ENCODE data around the gene KSR1.
"Not testable (repeated sequence)": the region's sequence is repeated elsewhere in the genome, so short reads cannot be mapped to it uniquely, and the experiment has no call there.

KSR1 gene

DNA sequence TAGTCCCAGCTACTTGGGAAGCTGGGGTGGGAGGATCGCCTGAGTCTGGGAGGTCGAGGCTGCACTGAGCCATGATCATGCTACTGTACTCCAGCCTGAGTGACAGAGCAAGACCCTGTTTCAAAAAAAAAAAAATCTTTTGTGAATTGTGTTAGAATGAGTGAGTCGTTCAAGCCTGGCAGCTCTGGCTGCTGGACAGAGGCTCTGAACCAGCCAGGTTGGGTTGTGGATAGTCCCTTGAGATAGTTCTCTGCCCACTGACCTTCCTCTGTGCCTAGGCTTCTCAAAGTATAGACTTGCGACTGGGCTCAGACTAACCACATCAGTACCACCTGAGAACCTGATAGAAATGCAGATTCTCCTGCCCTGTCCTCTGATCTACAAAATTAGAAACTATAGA lies 2.2 kb upstream of the KSR1 start:
- no peak for DNase-seq (ENCODE audit: low spot score)

DNA sequence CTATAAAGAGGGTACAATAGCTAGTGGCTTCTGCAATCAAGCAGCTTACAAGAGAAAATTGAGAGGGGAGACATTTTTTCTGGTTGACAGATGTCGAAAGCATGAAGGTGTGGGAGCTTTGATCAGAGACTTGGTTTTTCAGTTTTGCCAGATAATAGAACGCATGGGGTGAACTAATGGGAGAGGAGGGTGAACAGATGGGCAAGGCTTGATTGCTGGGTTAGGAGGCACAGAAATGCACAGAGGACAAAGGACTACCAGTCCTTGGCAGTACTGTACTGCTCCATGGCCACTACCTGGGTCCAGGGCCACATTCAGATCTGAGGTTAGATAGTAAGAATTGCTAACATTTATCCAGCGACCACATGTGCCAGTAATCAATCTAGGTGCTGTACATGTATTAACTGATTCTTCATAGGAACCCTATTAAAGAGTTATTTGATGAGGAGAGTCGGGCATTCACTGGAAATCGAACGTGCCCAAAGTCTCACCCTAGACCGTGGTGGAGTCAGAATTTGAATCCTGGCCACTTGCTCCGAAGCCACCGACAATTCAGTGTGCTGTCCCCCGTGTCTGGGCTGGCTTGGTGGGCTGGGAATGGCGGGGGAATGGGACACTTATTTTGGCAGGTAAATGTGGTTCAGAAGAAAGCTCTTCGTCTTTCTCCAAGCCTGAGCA lies 873 bp upstream of the KSR1 start:
- DNase-seq (ENCODE audit: low spot score), result no peak

- DNase-seq (ENCODE audit: low spot score), result no peak
Measured at GRCh38 chr17:27456681-27457359, 572 bp downstream of the KSR1 start.

GRCh38 chr17:27457360-27457715 lies 1.1 kb downstream of the KSR1 start:
- DNase-seq (ENCODE audit: low spot score), result no peak

DNA sequence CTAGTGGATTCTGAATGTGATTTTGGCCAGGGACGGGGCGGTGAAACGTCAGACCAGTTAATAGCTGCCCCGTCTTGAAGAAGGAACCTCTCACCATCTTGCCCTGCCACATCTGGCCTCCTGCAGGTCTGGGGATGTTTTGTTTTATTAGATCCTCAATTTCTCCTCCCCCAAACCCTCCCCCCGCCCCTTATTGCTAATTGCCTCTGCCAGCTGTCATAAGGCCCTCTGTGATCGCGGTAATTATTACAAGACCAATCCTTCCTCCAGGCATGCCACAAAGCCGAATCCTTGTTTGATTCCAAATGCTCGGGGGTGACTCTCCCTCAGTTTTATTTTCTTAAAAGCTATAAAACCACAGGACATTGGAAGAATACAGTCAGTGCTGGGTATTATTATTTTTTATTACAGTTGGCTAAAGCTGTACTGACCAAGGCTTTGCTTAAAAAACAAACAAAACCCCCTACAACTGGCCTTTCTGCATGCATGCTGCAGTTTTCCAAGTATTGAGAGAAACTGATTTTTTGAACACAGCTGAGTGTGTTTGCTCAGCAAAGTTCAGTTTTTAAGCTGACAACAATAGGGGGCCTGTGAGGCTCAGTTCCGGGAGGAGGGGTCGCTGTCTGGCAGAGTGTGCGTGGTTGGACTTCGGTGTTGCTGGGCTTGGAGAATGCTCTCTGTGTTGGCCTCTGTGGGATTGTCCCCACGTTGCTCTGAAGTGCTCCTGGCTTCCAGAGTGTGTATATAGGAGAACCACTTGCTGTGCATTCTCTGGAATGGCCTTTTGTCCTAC lies 1.7 kb downstream of the KSR1 start:
- no peak for DNase-seq (ENCODE audit: low spot score)

GRCh38 chr17:27458524-27458908 lies 2.3 kb downstream of the KSR1 start:
- no peak for DNase-seq (ENCODE audit: low spot score)

DNA sequence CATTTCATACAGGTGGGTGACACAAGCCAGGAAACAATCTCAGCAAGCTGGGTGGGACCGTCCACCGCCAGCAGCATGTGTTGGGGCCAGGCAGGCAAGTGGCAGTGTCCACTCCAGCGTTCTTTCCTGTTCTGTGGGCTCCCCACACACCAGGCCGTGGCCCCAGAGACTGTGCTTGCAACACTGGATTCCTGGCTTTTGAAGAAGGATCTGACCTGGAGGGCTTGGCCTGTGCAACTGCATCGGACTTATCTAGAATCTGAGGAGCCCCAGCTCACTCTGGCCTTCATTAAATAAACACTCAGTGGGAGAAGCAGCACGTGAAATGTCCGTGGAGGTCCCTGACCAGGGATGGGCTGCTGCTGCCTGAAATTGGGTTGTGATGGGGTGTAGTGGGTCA lies 3.2 kb downstream of the KSR1 start:
- DNase-seq (ENCODE audit: low spot score), result no peak

GRCh38 chr17:27460196-27460725 lies 4.0 kb downstream of the KSR1 start:
- no peak for DNase-seq (ENCODE audit: low spot score)

DNA sequence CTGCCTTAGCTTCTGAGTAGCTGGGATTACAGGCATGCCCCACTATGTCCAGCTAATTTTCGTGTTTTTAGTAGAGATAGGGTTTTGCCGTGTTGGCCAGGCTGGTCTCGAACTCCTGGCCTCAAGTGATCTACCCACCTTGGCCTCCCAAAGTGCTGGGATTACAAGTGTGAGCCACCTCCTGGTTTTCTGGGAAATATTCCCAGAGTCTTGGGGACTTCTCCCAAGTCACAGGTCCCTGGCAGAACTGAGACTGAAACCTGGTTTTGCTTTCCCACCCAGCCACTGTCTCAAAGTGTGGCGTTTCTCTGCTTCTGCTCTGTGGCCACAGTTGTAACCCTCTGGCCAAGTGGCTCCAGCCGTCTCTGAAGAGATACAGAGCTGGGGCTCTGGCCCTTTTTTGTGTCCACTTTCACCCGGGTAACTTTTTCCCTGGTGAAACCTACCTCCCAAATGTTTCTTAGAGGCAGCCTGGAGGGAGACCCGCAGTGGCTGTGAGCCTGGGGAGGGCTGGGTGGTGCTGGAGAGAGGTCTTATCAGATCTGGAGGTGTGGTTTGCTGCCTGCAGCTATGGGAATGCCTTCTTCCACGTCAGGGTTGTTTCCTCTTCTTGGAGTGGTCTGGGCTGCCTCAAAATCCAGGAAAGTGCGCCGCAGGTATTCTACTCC lies 5.1 kb downstream of the KSR1 start:
- DNase-seq (ENCODE audit: low spot score), result no peak

GRCh38 chr17:27462149-27462548 lies 5.9 kb downstream of the KSR1 start:
- DNase-seq (ENCODE audit: low spot score), result no peak

DNA sequence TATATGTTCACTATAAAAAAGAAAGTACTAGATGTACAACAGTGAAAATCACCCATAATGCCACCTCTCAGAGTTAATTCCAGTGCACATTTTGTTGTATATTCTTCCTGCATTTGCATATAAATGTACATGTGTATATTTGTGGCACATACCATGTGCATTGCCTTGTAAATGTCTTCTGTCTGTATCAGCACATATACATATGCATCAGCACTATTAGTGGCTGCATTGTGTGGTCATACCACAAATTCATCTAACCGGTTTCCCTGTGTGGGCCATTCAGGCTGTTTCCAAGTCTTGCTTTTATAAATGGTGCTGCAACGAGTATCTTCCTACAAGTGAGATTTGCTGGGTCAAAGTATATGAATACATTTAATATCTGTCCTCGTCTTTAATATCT lies 6.5 kb downstream of the KSR1 start:
- DNase-seq (ENCODE audit: low spot score), result no peak

- DNase-seq (ENCODE audit: low spot score), result no peak
Measured at GRCh38 chr17:27463235-27463677, 7.0 kb downstream of the KSR1 start.

DNA sequence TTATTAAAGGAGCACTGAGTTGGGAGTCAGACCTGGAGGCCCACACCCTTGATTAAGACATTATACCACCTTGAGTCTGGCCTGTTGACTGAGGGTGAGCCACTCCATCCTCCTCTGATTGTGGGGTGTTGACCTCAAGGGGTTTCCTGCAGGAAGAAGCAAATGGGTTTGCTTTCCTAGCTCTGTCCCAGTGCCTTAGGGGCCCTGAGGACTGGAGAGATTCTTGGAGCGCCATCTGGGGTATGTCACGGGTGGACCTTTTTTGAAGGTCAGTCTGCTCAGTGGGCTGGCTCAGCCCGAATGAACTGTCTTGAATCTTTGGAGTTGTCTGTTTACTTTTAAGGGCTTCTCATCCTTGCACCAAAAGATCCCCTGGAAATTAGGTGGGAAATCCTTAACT lies 7.8 kb downstream of the KSR1 start:
- not testable (repeated sequence) for DNase-seq (ENCODE audit: low spot score)

DNA sequence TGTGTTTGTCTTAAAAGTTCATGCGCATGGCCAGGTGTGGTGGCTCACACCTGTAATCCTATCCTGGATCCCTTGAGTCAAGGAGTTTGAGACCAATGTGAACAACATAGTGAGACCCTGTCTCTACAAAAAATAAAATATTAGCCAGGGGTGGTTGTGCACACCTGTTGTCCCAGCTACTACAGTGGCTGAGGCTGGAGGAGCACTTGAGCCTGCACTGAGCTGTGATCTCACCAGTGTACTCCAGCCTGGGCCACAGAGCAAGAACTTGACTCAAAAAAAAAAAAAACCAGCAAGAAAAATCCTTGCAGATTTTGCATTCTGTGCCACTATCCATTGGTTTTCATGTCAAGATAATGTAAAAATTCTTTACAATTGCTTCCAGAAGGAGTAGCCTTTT lies 8.2 kb downstream of the KSR1 start:
- no peak for DNase-seq (ENCODE audit: low spot score)

DNA sequence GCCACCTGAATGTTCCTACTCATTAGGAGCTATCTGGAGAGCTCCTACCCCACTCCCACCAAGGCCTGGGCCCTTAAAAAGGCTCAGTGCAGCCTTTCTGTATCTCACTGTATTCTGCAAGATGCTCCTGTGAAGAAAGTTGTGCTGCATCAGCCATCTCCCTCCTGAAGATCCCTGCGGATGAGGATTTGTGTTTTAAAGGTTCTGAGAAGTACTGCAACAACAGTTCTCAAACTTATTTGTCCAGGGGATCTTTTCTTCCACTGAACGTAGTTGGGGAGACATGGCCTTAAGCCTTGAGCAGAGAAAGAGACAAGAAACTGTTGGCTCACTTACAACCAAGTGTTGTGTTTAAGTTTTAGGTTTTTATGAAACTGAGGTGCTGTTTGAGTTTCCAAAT lies 9.6 kb downstream of the KSR1 start:
- DNase-seq (ENCODE audit: low spot score), result not testable (repeated sequence)

- DNase-seq (ENCODE audit: low spot score), result no peak
Measured at GRCh38 chr17:27466376-27466742, 10.1 kb downstream of the KSR1 start.

- DNase-seq (ENCODE audit: low spot score), result peak; percentile 95
Measured at GRCh38 chr17:27466743-27467375, 10.6 kb downstream of the KSR1 start.

- DNase-seq (ENCODE audit: low spot score), result no peak
Measured at GRCh38 chr17:27469256-27469655, 13.0 kb downstream of the KSR1 start.

- DNase-seq (ENCODE audit: low spot score), result peak; percentile 96
Measured at GRCh38 chr17:27471321-27472269, 15.3 kb downstream of the KSR1 start.

GRCh38 chr17:27473190-27473747 lies 17.0 kb downstream of the KSR1 start:
- DNase-seq (ENCODE audit: low spot score), result no peak

All from activated CD4-positive, alpha-beta T cell treated with anti-CD3 and anti-CD28 coated beads, Interleukin-2, Interleukin-4, amounts not matched to agents 100 ng/mL and 50 ng/mL, durations not matched to agents 16 hours and 8 hours (primary cell).